Uterus (tissue), 4 donors: Measurements from ENCODE around the gene MTX1. TPM values are rescaled to one million over a fixed set of nuclear protein-coding genes. Genes with fewer than 3 reads are reported as not detected.

Experiments used
- DNase-seq, 2 donors: peaks; one replicate each; pipeline ENCODE4 v3.0.0-alpha.2; 2019 to 2020
- H3K27ac ChIP-seq, 2 donors: fragments of 200-600 bp; sonication (generic); 1 replicate in 1 of 2; 2 replicates in 1 of 2; pipeline ENCODE4 v1.5.1; 2016 to 2018
- H3K27me3 ChIP-seq, 2 donors: fragments of 200-600 bp; sonication (generic); one replicate each; pipeline ENCODE4 v1.5.1; 2018 to 2019; ENCODE audit warnings: control low read depth in 1 of 2
- H3K36me3 ChIP-seq, 2 donors: fragments of 200-600 bp; sonication (generic); one replicate each; pipeline ENCODE4 v1.5.1; 2019; ENCODE audit warnings: control low read depth in 1 of 2
- H3K4me1 ChIP-seq, 2 donors: fragments of 200-600 bp; sonication (generic); one replicate each; pipeline ENCODE4 v1.5.1; 2018 to 2019; ENCODE audit warnings: control low read depth in 1 of 2
- H3K4me3 ChIP-seq, 2 donors: fragments of 200-600 bp; sonication (generic); 1 replicate in 1 of 2; 2 replicates in 1 of 2; pipeline ENCODE4 v1.5.1; 2018 to 2019; ENCODE audit warnings: mild to moderate bottlenecking in 1 of 2
- H3K9me3 ChIP-seq, 2 donors: fragments of 200-600 bp; sonication (generic); one replicate each; pipeline ENCODE4 v1.5.1; 2019; ENCODE audit warnings: control low read depth in 1 of 2
- POLR2A ChIP-seq, 2 donors: fragments of 450-650 bp; IDR thresholded peaks; one replicate each; pipeline ENCODE4 v1.6.1; 2016; ENCODE audit warnings: antibody characterized with exemption in 2 of 2, mild to moderate bottlenecking in 1 of 2, moderate library complexity in 1 of 2
- intact Hi-C: fragments of 100-400 bp; cut with DNase I; formaldehyde crosslinking; loops from one replicate; pipeline ENCODE4 v1.15.1; 2023; ENCODE audit warnings: low total_unique reads
- total RNA-seq, 4 donors: library from RNA; depleted of rRNA in 3 of 4; stranded (reverse); fragments of >200 nt in 3 of 4; gene quantifications; one replicate each; pipeline versions ENCODE4 v1.1.0 to v1.2.4, GENCODE V29; 2014 to 2023
- TF ChIP-seq, protein P1 (sequence below), 4 experiments: fragments of 200-600 bp in 2 of 4; fragments of 450-650 bp in 2 of 4; sonication (generic) in 2 of 4; IDR thresholded peaks; one replicate each; pipeline ENCODE4 v1.5.1; 2016 to 2019; ENCODE audit warnings: antibody characterized with exemption in 4 of 4, mild to moderate bottlenecking in 2 of 4, moderate library complexity in 1 of 4
- donor health status: DM: yes; HTN: yes; CAD: no.

Gene MTX1
- total RNA-seq, 4 donors from 2014 or later, result 9.7 to 62.4 (median 26.0) TPM

- TF ChIP-seq, protein P1, sequence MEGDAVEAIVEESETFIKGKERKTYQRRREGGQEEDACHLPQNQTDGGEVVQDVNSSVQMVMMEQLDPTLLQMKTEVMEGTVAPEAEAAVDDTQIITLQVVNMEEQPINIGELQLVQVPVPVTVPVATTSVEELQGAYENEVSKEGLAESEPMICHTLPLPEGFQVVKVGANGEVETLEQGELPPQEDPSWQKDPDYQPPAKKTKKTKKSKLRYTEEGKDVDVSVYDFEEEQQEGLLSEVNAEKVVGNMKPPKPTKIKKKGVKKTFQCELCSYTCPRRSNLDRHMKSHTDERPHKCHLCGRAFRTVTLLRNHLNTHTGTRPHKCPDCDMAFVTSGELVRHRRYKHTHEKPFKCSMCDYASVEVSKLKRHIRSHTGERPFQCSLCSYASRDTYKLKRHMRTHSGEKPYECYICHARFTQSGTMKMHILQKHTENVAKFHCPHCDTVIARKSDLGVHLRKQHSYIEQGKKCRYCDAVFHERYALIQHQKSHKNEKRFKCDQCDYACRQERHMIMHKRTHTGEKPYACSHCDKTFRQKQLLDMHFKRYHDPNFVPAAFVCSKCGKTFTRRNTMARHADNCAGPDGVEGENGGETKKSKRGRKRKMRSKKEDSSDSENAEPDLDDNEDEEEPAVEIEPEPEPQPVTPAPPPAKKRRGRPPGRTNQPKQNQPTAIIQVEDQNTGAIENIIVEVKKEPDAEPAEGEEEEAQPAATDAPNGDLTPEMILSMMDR (IDR thresholded peaks at IDR 0.05), result no peak
- no peak for TF ChIP-seq POLR2A (IDR thresholded peaks at IDR 0.05)
- intact Hi-C loops, result no loop called here
- Histone ChIP-seq H3K4me1 (no peaks in the 10 kb centered on the region), H3K27ac (no peak overlapping the region), H3K4me3 (no peak overlapping the region), H3K27me3 (no peaks in the 10 kb centered on the region), H3K9me3 (no peaks in the 10 kb centered on the region), H3K36me3 (no peaks in the 10 kb centered on the region)
- DNase-seq, result no peak
Observed at GRCh38 chr1:155184351-155184811, 24.1 kb upstream of the MTX1 start.

GRCh38 chr1:155184835-155185782 is 23.4 kb upstream of the MTX1 start:
- intact Hi-C loops, result no loop called here
- no peaks in the 10 kb centered on the region for H3K27me3 ChIP-seq
- DNase-seq, result no peak
- H3K4me1 ChIP-seq, result no peaks in the 10 kb centered on the region
- H3K4me3 ChIP-seq, result no peak overlapping the region
- TF ChIP-seq, protein P1 (IDR thresholded peaks at IDR 0.05), result no peak
- no peak for TF ChIP-seq POLR2A (IDR thresholded peaks at IDR 0.05)
- H3K36me3 ChIP-seq, result no peaks in the 10 kb centered on the region
- no peak overlapping the region for H3K27ac ChIP-seq
- no peaks in the 10 kb centered on the region for H3K9me3 ChIP-seq

DNA sequence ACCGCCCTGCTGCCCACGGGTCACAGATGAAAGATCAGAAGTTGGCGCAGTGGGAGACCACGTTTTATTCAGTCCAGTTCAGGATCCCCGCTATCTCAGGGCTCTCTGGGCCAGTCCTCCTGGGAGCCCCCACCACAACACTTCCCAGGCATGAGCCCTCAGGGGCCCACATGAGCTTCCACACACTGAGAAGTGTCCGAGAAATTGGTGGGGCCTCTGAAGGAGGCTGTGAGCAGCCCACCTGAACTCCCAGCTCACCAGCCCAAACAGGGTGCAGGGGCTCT is 22.8 kb upstream of the MTX1 start:
- H3K27ac ChIP-seq, result no peak overlapping the region
- H3K27me3 ChIP-seq, result no peaks in the 10 kb centered on the region
- H3K36me3 ChIP-seq, result no peaks in the 10 kb centered on the region
- intact Hi-C loops, result no loop called here
- DNase-seq, result no peak
- no peaks in the 10 kb centered on the region for H3K4me1 ChIP-seq
- H3K4me3 ChIP-seq, result no peak overlapping the region
- TF ChIP-seq POLR2A (IDR thresholded peaks at IDR 0.05), result no peak
- TF ChIP-seq, protein P1 (IDR thresholded peaks at IDR 0.05), result no peak
- no peaks in the 10 kb centered on the region for H3K9me3 ChIP-seq

- intact Hi-C loops, result no loop called here
- TF ChIP-seq, protein P1 (IDR thresholded peaks at IDR 0.05), result no peak
- no peak for TF ChIP-seq POLR2A (IDR thresholded peaks at IDR 0.05)
- no peaks in the 10 kb centered on the region for H3K36me3 ChIP-seq
- H3K4me1 ChIP-seq, result no peaks in the 10 kb centered on the region
- H3K27ac ChIP-seq, result no peak overlapping the region
- no peaks in the 10 kb centered on the region for H3K9me3 ChIP-seq
- no peak for DNase-seq
- H3K27me3 ChIP-seq, result no peaks in the 10 kb centered on the region
- no peak overlapping the region for H3K4me3 ChIP-seq
Observed at GRCh38 chr1:155186067-155186793, 22.3 kb upstream of the MTX1 start.
